ENCODE data around the gene LAIR2.

GRCh38 chr19:54548806-54549205 lies 46.2 kb downstream of the LAIR2 start:
- TF ChIP-seq CTCF (IDR thresholded peaks at IDR 0.05), result no peak
- TF ChIP-seq POLR2A (IDR thresholded peaks at IDR 0.05), result no peak
